Left lung (tissue), 10 donors: ENCODE data around the gene GRIK2. TPM values are rescaled to one million over a fixed set of nuclear protein-coding genes. Genes with fewer than 3 reads are reported as not detected.

Experiments
- ATAC-seq: fragments of 200-7000 bp; cut with Tn5 transposase; one replicate; pipeline ENCODE4 v1.9.1; 2020; ENCODE audit warnings: moderate library complexity
- DNase-seq, 4 donors: peaks; one replicate each; pipeline ENCODE4 v3.0.0-alpha.2; 2013 to 2020
- H3K27ac ChIP-seq, 2 donors: fragments of 200-600 bp; sonication (generic) in 1 of 2; one replicate each; pipeline versions ENCODE4 v1.5.0 to v1.8.0; 2020 to 2021
- H3K27me3 ChIP-seq, 2 donors: fragments of 200-600 bp; sonication (generic) in 1 of 2; one replicate each; pipeline versions ENCODE4 v1.5.0 to v1.8.0; 2020 to 2021
- H3K36me3 ChIP-seq, 2 donors: fragments of 200-600 bp; sonication (generic) in 1 of 2; one replicate each; pipeline versions ENCODE4 v1.5.0 to v1.8.0; 2020 to 2021
- H3K4me1 ChIP-seq, 2 donors: fragments of 200-600 bp; one replicate each; pipeline ENCODE4 v1.8.0; 2021
- H3K4me3 ChIP-seq, 2 donors: fragments of 200-600 bp; sonication (generic) in 1 of 2; one replicate each; pipeline versions ENCODE4 v1.5.0 to v1.8.0; 2020 to 2021; ENCODE audit warnings: mild to moderate bottlenecking in 1 of 2
- H3K9me3 ChIP-seq, 2 donors: fragments of 200-600 bp; sonication (generic) in 1 of 2; one replicate each; pipeline versions ENCODE4 v1.5.0 to v1.8.0; 2020 to 2021
- CTCF ChIP-seq, 2 donors: fragments of 200-600 bp; sonication (generic) in 1 of 2; IDR thresholded peaks; one replicate each; pipeline versions ENCODE4 v1.5.0 to v1.8.0; 2021; ENCODE audit warnings: antibody characterized with exemption in 2 of 2
- intact Hi-C, 2 donors: fragments of 100-400 bp; cut with DNase I; formaldehyde crosslinking; loops; one replicate each; pipeline versions ENCODE4 v1.11.2 to v1.14.2; 2022
- polyA plus RNA-seq, 6 donors: library from polyadenylated mRNA; unstranded; fragments of 120-200 nt; gene quantifications; one replicate each; pipeline ENCODE4 v1.2.1, GENCODE V29; 2013; ENCODE audit not compliant: insufficient read length in 6 of 6
- total RNA-seq, 2 donors: library from RNA; stranded (reverse); fragmentation: NEBNext Ultra II Directional; extraction: Animal tissue kit (Norgen Biotek cat#: 25700); gene quantifications; one replicate each; pipeline ENCODE4 v1.2.1, GENCODE V29; 2021
- donor health status: DM: no; HTN: yes; CAD: no.
- donor health status: DM: no; HTN: no; CAD: no.

GRIK2 gene
- total and polyA plus RNA-seq, 8 donors, result 0.24 to 0.98 (median 0.67) TPM

GRCh38 chr6:101824551-101825345 is 431.2 kb downstream of the GRIK2 start:
- no peak for TF ChIP-seq CTCF (IDR thresholded peaks at IDR 0.05)
- intact Hi-C loops, result no loop called here
- H3K36me3 ChIP-seq, result no peaks in the 10 kb centered on the region

GRCh38 chr6:101826269-101826668 is 432.8 kb downstream of the GRIK2 start:
- Histone ChIP-seq H3K27me3 (no peaks in the 10 kb centered on the region), H3K9me3 (peaks cover 0 to 16% of the 10 kb centered on the region in 2 donors), H3K36me3 (no peaks in the 10 kb centered on the region), H3K4me3 (no peak overlapping the region), H3K27ac (no peak overlapping the region), H3K4me1 (no peaks in the 10 kb centered on the region)
- ATAC-seq (no peak), DNase-seq (no peak)
- no peak for TF ChIP-seq CTCF (IDR thresholded peaks at IDR 0.05)
- intact Hi-C loops, result no loop called here

More at GRCh38 chr6:101824551-101825345, 431.2 kb downstream of the GRIK2 start:
- H3K4me1 ChIP-seq, result no peaks in the 10 kb centered on the region
- no peaks in the 10 kb centered on the region for H3K27me3 ChIP-seq
- ATAC-seq, result no peak
- H3K4me3 ChIP-seq, result no peak overlapping the region
- H3K9me3 ChIP-seq, result peaks cover 0 to 16% of the 10 kb centered on the region in 2 donors
- no peak for DNase-seq
- H3K27ac ChIP-seq, result no peak overlapping the region

GRCh38 chr6:101826678-101827077 is 433.2 kb downstream of the GRIK2 start:
- TF ChIP-seq CTCF (IDR thresholded peaks at IDR 0.05), result no peak
- ATAC-seq (no peak), DNase-seq (no peak)
- Histone ChIP-seq H3K9me3 (peaks cover 0 to 16% of the 10 kb centered on the region in 2 donors), H3K27ac (no peak overlapping the region), H3K27me3 (no peaks in the 10 kb centered on the region), H3K4me1 (no peaks in the 10 kb centered on the region), H3K36me3 (no peaks in the 10 kb centered on the region), H3K4me3 (no peak overlapping the region)
- intact Hi-C loops, result no loop called here

GRCh38 chr6:101830501-101831031 is 437.1 kb downstream of the GRIK2 start:
- H3K27ac ChIP-seq, result no peak overlapping the region
- H3K9me3 ChIP-seq, result peaks cover 0 to 16% of the 10 kb centered on the region in 2 donors
- H3K36me3 ChIP-seq, result no peaks in the 10 kb centered on the region
- no peak for ATAC-seq
- no peaks in the 10 kb centered on the region for H3K27me3 ChIP-seq
- DNase-seq, result no peak
- intact Hi-C loops, result no loop called here
- no peak for TF ChIP-seq CTCF (IDR thresholded peaks at IDR 0.05)
- no peaks in the 10 kb centered on the region for H3K4me1 ChIP-seq
- H3K4me3 ChIP-seq, result no peak overlapping the region

GRCh38 chr6:101832371-101832770 is 438.9 kb downstream of the GRIK2 start:
- Histone ChIP-seq H3K4me3 (no peak overlapping the region), H3K4me1 (no peaks in the 10 kb centered on the region), H3K27me3 (no peaks in the 10 kb centered on the region), H3K9me3 (peaks cover 0 to 19% of the 10 kb centered on the region in 2 donors), H3K27ac (no peak overlapping the region), H3K36me3 (no peaks in the 10 kb centered on the region)
- no peak for ATAC-seq
- DNase-seq, result no peak
- TF ChIP-seq CTCF (IDR thresholded peaks at IDR 0.05), result no peak
- intact Hi-C loops, result no loop called here
